Inflammatory macrophage (primary cell): ENCODE measurements around the gene TUBGCP2.
A peak's percentile ranks its signal among the peaks of the same experiment; 100 is the strongest.

ENCODE experiments used
- DNase-seq, 2 donors: peaks; one replicate each; pipeline ENCODE4 v3.0.0-alpha.2; 2020 to 2022
- total RNA-seq, 18 experiments: gene quantifications; one replicate each; lab custom pipeline; 2026; ENCODE audit warnings: mixed read lengths in 6 of 18, inconsistent platforms in 2 of 18; lab: John Stamatoyannopoulos, UW

The TUBGCP2 gene
- total RNA-seq = 51.9 to 201 (median 112) reads per million in 18 experiments

GRCh38 chr10:133308421-133309099, at the start of gene TUBGCP2, which contains the start of gene ZNF511:
TSS of gene TUBGCP2 (minus strand) at chr10:133308872. CDS start at chr10:133302941, 5,931 bp downstream.
TSS of gene ZNF511 (plus strand) at chr10:133308914. CDS start at chr10:133308944, 30 bp downstream.
- DNase-seq = peak; percentile 86 to 92

GRCh38 chr10:133357285-133358161, 48.9 kb upstream of the TUBGCP2 start, which contains the start of gene FUOM:
TSS of gene FUOM (minus strand) at chr10:133358019. CDS start at chr10:133358007, 12 bp downstream.
- peak; percentile 91 to 96 for DNase-seq

- DNase-seq = no peak
Measured at GRCh38 chr10:133356549-133357284, 48.0 kb upstream of the TUBGCP2 start.

- DNase-seq = no peak
Measured at GRCh38 chr10:133355991-133356390, 47.3 kb upstream of the TUBGCP2 start.

- no peak for DNase-seq
Measured at GRCh38 chr10:133355266-133355665, 46.6 kb upstream of the TUBGCP2 start.

GRCh38 chr10:133354672-133355240, 46.1 kb upstream of the TUBGCP2 start:
- no peak for DNase-seq

GRCh38 chr10:133353988-133354605, 45.4 kb upstream of the TUBGCP2 start:
- no peak for DNase-seq

GRCh38 chr10:133353202-133353959, 44.7 kb upstream of the TUBGCP2 start:
- DNase-seq = no peak

GRCh38 chr10:133351408-133352318, 43.0 kb upstream of the TUBGCP2 start:
- DNase-seq = no peak

- DNase-seq = no peak
Measured at GRCh38 chr10:133350950-133351329, 42.3 kb upstream of the TUBGCP2 start.

GRCh38 chr10:133350283-133350949, 41.7 kb upstream of the TUBGCP2 start:
- DNase-seq = no peak

GRCh38 chr10:133349577-133350011, 40.9 kb upstream of the TUBGCP2 start:
- DNase-seq = no peak

GRCh38 chr10:133349160-133349568, 40.5 kb upstream of the TUBGCP2 start:
- no peak for DNase-seq

- no peak for DNase-seq
Measured at GRCh38 chr10:133347710-133348517, 39.2 kb upstream of the TUBGCP2 start.

- no peak for DNase-seq
Measured at GRCh38 chr10:133346413-133346812, 37.7 kb upstream of the TUBGCP2 start.

- no peak for DNase-seq
Measured at GRCh38 chr10:133344236-133344635, 35.6 kb upstream of the TUBGCP2 start.

GRCh38 chr10:133343558-133343957, 34.9 kb upstream of the TUBGCP2 start:
- DNase-seq = no peak

- no peak for DNase-seq
Measured at GRCh38 chr10:133342942-133343341, 34.3 kb upstream of the TUBGCP2 start.
